Natural killer cell treated with Interleukin-12 subunit alpha and Interleukin-12 subunit beta and Interleukin-15 and Interleukin-18, amount 100 ng/mL, for 72 hours (primary cell): ENCODE data around the gene NPIPB9. TPM values are rescaled to one million over a fixed set of nuclear protein-coding genes. Genes with fewer than 3 reads are reported as not detected.
A peak's percentile ranks its signal among the peaks of the same experiment; 100 is the strongest.
"Not testable (repeated sequence)": the region's sequence is repeated elsewhere in the genome, so short reads cannot be mapped to it uniquely, and the experiment has no call there.

Experiments used
- ATAC-seq, 2 donors: fragments of 150-1000 bp; cut with Tn5 transposase in 1 of 2; sonication (Bioruptor Pico), chemical (Tn5 transposase) in 1 of 2; 2 replicates each; pipeline ENCODE4 v1.10.0; 2021
- DNase-seq: peaks from one replicate; pipeline ENCODE4 v3.0.0; 2022; ENCODE audit warnings: low spot score
- H3K27ac Mint-ChIP-seq, 2 donors: 1 replicate in 1 of 2; 2 replicates in 1 of 2; pipeline ENCODE4 v1.8.0; 2022; ENCODE audit warnings: mixed read lengths in 2 of 2, mild to moderate bottlenecking in 1 of 2, moderate library complexity in 1 of 2
- H3K27me3 Mint-ChIP-seq, 2 donors: 1 replicate in 1 of 2; 2 replicates in 1 of 2; pipeline ENCODE4 v1.8.0; 2022; ENCODE audit warnings: mixed read lengths in 2 of 2
- H3K36me3 Mint-ChIP-seq: one replicate; pipeline ENCODE4 v1.8.0; 2022; ENCODE audit warnings: mixed read lengths
- H3K4me1 Mint-ChIP-seq, 2 donors: 1 replicate in 1 of 2; 2 replicates in 1 of 2; pipeline ENCODE4 v1.8.0; 2022; ENCODE audit warnings: low read depth in 2 of 2, mixed read lengths in 2 of 2, mild to moderate bottlenecking in 1 of 2
- H3K4me3 Mint-ChIP-seq: one replicate; pipeline ENCODE4 v1.8.0; 2022; ENCODE audit warnings: mixed read lengths
- H3K9me3 Mint-ChIP-seq: 2 replicates; pipeline ENCODE4 v1.8.0; 2022; ENCODE audit warnings: mixed read lengths
- total RNA-seq, 2 donors: library from RNA; stranded (reverse); gene quantifications; one replicate each; pipeline ENCODE4 v1.2.3, GENCODE V29; 2022

The NPIPB9 gene
- total RNA-seq = 1 to 10 TPM; 4.9 to 7.8 TPM

DNA sequence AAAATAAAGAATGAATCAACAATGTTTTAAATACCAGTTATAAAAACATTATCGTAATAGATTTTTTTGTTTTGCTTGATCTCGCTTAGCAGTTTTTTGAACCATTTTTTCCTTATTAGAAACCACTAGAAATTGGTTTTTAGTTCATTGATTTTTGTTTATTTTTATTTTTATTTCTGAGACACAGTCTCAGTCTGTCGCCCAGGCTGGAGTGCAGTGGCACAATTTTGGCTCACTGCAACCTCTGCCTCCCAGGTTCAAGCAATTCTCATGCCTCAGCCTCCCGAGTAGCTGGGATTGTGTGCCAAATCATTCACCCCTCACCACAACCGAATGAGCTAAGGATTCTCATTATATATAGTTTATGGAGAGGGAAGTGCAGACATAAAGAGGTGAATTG, at the start of gene NPIPB9:
Gene NPIPB9 (plus strand): TSS at position 301 of the 400 bp plus-strand sequence.
- H3K9me3 Mint-ChIP-seq, H3K27ac Mint-ChIP-seq, DNase-seq, H3K36me3 Mint-ChIP-seq, H3K4me3 Mint-ChIP-seq, H3K4me1 Mint-ChIP-seq, H3K27me3 Mint-ChIP-seq, ATAC-seq: not testable (repeated sequence)

DNA sequence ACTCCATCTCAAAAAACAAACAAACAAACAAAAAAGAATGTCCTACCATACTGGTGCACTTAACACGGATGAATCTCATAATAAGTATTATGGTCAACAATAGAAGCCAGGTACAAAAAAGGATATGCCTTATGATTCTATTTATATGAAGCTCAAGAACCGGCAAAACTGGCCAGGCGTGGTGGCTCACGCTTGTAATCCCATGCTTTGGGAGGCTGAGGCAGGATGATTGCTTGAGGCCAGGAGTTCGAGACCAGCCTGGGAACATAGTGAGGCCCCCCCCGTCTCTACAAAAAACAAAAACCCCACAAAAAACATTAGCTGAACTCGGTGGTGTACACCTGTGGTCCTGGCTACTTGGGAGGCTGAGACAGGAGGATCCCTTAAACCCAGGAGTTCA, 47.3 kb upstream of the NPIPB9 start:
- ATAC-seq, H3K9me3 Mint-ChIP-seq, H3K36me3 Mint-ChIP-seq, H3K27ac Mint-ChIP-seq, H3K27me3 Mint-ChIP-seq, H3K4me1 Mint-ChIP-seq, H3K4me3 Mint-ChIP-seq: not testable (repeated sequence)
- DNase-seq = peak; percentile 50

DNA sequence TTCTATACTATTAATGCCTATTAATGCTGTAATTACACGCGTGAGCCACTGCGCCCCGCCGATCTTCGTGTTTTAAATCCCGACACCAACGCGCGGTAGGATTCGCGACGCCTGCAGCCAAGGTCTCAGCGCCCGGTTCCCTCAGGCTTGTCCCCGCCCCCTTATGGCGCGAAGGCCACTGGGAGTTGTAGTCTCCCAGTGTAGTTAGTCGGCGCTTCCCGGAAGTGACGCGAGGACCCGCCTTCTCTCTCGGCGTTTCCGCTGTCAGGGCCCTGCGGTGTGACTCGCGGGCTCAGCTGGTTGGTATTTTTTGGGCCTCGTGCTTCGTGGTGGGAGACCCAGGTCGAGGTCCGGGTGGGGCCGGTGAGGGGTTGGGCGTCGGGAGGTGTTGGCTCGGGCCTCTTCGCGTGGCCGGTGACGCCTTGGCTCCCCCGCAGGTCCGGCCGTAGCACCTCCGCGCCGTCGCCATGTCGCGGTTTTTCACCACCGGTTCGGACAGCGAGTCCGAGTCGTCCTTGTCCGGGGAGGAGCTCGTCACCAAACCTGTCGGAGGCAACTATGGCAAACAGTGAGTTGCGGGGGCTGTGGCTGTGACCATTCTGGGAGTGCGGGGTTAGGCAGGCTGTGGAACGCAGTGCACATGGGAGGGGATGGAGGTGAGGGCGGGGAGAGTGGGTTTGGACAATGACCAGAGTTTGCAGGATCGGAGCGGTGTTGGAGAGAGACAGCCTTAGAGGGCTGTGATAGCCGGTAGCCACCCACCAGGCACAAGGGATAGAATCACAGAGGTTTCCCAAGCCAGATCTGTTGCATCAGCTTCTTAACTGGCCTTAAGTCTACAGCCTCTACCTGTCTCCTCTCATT, 40.1 kb upstream of the NPIPB9 start, which contains the start of gene EIF3C:
Gene EIF3C (plus strand): TSS at position 245 of the 864 bp plus-strand sequence. CDS start 223 bp downstream, at position 468.
- not testable (repeated sequence) for H3K4me3 Mint-ChIP-seq, H3K27ac Mint-ChIP-seq, H3K36me3 Mint-ChIP-seq, H3K27me3 Mint-ChIP-seq, H3K9me3 Mint-ChIP-seq, H3K4me1 Mint-ChIP-seq, DNase-seq
- peak; percentile 100 for ATAC-seq

DNA sequence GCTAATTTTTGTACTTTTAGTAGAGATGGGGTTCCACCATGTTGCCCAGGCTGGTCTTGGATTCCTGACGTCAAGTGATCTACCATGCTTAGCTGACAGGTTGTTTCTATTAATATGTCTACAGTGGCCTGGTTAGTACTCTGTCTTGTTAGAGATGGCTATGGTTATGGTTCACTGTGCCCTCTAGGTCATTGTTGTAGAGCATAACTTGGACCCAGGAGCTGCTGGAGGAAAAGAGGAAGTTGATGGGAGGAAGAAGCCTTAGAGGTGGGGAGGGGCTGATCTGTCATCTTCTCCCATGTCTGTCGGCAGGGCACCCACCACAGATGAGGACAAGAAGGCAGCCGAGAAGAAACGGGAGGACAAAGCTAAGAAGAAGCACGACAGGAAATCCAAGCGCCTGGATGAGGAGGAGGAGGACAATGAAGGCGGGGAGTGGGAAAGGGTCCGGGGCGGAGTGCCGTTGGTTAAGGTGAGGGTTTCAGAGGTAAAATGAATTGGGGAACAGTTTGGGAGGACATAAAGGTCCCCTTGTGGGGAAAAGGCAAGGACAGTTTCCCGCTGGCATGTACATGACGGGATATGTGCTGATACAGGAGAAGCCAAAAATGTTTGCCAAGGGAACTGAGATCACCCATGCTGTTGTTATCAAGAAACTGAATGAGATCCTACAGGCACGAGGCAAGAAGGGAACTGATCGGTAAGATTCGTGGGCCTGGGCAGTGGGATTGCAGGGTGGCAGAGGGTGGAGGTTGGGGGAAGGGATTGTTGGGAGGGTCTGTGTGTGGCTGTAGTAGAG, 28.5 kb upstream of the NPIPB9 start:
- ATAC-seq, H3K27ac Mint-ChIP-seq: not testable (repeated sequence)

DNA sequence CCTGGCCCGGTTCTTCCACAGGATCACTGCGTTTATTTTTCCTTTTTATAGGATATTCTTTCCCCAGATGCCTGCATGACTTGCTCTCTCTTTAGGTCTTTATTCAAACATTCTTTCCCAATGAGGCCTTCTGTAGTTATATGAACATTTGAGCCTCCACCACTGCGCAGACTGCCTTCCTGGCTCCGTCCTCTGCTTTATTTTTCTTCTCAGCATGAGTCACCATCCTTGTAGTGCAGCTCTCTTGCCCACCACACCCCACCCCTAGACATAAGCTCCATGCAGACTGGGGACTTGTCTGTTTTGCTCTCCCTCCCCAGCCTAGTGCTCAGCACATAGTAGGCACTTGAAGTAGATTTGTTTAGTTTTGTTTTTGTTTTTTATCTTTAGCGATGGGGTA, 20.3 kb upstream of the NPIPB9 start:
- H3K4me1 Mint-ChIP-seq, H3K27ac Mint-ChIP-seq, ATAC-seq, DNase-seq, H3K27me3 Mint-ChIP-seq, H3K4me3 Mint-ChIP-seq, H3K36me3 Mint-ChIP-seq, H3K9me3 Mint-ChIP-seq: not testable (repeated sequence)

More for the DNA sequence above, 28.5 kb upstream of the NPIPB9 start:
- H3K27me3 Mint-ChIP-seq, H3K9me3 Mint-ChIP-seq, H3K4me3 Mint-ChIP-seq, H3K4me1 Mint-ChIP-seq, H3K36me3 Mint-ChIP-seq, DNase-seq: not testable (repeated sequence)

DNA sequence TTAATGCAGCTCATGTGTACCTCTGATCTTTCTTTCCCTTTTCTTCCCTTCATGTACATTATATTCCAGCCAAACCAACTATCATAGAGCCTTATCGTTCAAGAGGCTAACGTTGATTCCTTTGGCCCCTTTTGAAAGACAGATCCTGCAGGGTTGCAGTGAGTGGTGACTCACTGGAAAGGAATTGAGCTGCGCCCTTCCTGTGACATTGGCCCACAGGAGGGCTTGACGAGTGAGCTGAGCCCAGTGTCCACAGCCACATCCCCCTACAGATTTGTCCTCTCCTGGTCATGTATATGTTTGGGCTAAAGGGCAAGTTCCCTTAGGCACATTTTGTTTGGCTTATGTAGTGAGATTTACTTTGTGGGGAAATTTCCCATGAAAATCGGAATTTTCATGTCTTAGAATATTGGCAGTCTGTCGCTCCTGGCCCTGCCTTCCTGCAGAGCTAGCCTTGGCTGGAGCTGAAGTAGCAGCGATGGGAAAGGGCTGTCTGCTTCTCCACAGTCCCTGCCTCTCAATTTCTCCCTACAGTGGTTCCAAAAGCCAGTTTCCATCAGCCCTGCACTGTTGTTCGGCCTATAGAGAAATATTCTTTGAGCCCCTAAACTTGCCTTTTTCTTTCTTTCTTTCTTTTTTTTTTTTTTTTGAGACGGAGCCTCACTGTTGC, 19.0 kb upstream of the NPIPB9 start:
- not testable (repeated sequence) for H3K27ac Mint-ChIP-seq, H3K36me3 Mint-ChIP-seq, H3K4me3 Mint-ChIP-seq, H3K4me1 Mint-ChIP-seq, H3K27me3 Mint-ChIP-seq, DNase-seq, H3K9me3 Mint-ChIP-seq, ATAC-seq

DNA sequence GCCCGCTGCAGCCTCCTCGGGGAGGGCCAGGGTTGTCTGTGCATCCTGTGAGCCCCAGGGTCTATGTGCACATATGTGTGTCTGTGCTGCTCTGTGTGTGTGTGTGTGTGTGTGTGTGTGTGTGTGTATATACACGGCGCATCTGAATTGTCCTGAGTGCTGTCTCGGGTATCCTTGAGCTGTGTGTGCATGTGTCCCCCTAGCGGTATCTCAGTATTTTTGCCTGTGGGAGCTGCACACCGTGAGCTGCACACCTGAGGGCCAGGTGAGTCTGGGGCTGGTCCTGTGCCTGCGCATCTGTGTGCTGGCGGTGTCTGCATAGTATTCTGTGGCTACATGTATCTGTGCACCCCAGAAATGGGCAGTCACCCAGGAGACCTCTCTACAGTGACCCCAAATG, 11.8 kb upstream of the NPIPB9 start:
- H3K27me3 Mint-ChIP-seq, H3K36me3 Mint-ChIP-seq, H3K4me1 Mint-ChIP-seq, H3K27ac Mint-ChIP-seq, ATAC-seq, H3K9me3 Mint-ChIP-seq, H3K4me3 Mint-ChIP-seq, DNase-seq: not testable (repeated sequence)

DNA sequence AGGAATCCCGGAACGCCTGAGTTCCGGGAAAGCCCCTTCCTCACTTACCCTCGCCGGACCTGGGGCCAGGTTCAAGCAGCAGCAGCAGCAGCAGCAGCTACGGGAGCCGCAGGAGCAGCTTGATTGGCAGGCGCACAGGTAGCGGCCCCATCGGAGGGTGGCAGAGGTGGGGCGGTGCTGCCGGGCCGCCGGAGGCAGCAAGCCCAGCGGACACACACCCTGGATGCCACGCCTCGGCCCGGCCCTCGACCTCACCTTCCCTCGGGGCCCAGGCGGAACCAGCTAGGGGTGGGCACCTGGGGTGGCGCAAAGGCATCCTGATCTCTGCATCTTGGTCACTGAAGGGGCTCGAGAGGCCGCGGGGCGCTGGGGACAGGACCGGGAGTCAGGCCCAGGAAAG, 11.0 kb upstream of the NPIPB9 start:
- H3K27ac Mint-ChIP-seq, H3K4me3 Mint-ChIP-seq, H3K27me3 Mint-ChIP-seq, H3K4me1 Mint-ChIP-seq, H3K36me3 Mint-ChIP-seq, H3K9me3 Mint-ChIP-seq, DNase-seq: not testable (repeated sequence)
- ATAC-seq = peak in 1 of 2 donors; percentile 36

DNA sequence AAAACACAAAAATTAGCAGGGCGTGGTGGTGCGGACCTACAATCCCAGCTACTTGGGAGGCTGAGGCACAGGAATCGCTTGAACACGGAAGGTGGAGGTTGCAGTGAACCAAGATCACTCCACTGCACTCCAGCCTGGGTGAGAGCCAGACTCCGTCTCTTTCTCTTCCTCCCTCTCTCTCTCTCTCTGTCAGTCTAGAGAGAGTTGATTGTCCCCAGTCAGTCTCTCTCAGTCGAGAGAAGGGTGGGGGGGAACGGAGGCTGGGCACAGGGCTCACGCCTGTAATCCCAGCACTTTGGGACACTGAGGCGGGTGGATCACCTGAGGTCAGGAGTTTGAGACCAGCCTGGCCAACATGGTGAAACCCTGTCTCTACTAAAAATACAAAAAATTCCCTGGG, 10.3 kb upstream of the NPIPB9 start:
- not testable (repeated sequence) for H3K4me3 Mint-ChIP-seq, H3K27ac Mint-ChIP-seq, H3K36me3 Mint-ChIP-seq, ATAC-seq, H3K4me1 Mint-ChIP-seq, DNase-seq, H3K27me3 Mint-ChIP-seq, H3K9me3 Mint-ChIP-seq

DNA sequence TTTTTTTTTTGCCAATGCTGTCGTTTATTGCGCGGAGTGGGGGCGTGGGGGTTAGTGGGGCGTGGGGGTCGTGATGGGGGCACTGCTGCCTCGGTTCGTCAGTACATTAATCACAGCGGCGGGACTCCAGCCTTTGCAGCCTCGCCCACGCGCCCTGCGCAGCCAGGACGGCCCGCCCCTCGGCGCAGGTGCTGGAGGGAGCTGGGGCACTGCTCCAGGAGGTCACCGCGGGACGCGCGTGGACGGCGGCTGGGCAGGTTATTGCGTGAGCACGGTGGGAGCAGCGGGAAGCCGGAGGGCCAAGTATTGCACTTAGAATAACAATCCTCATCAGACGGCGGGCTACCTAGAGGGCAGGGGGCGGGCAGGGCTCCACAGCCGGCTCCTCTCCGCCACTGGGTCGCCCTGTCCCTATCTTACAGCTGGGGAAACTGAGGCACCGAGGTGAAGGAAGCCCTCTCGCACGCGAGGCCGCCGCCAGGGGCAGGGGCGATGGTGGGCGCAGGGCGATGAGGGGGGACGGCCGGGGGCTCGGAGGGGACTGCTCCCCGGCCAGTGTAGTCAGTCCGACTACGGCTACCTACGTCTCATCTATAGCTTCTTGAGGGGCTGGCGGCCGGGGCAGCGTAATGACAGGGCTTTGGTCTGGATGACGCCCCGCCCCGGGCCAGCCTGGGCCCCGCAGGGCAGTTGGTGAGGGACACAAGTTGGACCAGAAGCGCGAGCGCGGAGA, 4.8 kb upstream of the NPIPB9 start:
- not testable (repeated sequence) for H3K4me3 Mint-ChIP-seq, H3K27ac Mint-ChIP-seq, H3K9me3 Mint-ChIP-seq

DNA sequence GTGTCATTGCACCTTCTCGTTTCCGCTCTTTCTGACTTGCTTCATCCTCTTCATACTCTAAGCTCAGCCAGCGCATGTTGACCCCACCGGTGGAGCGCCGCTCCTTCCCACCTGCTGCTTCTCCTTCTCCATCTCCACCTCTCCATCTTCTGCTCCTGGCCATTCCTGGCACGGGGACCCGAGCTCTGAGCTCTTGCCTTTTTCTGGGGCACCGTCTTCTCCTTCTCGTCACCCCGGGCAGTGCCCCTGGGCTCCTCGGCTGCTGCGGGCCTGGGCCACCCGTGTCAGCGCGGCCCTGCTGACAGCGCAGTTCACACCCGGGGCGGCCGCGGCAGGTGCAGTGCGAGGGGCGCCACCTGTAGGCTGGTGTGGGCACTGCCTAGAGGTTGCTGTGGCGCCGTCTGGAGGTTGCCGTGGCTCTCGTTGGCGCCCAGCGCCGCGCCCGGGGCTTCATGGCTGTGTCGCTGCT, 1.6 kb upstream of the NPIPB9 start:
- DNase-seq = peak; percentile 62
- peak; percentile 99 for ATAC-seq
- H3K27me3 Mint-ChIP-seq, H3K27ac Mint-ChIP-seq, H3K4me1 Mint-ChIP-seq, H3K9me3 Mint-ChIP-seq, H3K36me3 Mint-ChIP-seq: not testable (repeated sequence)
- peak overlapping the region; percentile 65 for H3K4me3 Mint-ChIP-seq

More for the DNA sequence above, 4.8 kb upstream of the NPIPB9 start:
- not testable (repeated sequence) for H3K36me3 Mint-ChIP-seq, H3K4me1 Mint-ChIP-seq, H3K27me3 Mint-ChIP-seq, ATAC-seq, DNase-seq

DNA sequence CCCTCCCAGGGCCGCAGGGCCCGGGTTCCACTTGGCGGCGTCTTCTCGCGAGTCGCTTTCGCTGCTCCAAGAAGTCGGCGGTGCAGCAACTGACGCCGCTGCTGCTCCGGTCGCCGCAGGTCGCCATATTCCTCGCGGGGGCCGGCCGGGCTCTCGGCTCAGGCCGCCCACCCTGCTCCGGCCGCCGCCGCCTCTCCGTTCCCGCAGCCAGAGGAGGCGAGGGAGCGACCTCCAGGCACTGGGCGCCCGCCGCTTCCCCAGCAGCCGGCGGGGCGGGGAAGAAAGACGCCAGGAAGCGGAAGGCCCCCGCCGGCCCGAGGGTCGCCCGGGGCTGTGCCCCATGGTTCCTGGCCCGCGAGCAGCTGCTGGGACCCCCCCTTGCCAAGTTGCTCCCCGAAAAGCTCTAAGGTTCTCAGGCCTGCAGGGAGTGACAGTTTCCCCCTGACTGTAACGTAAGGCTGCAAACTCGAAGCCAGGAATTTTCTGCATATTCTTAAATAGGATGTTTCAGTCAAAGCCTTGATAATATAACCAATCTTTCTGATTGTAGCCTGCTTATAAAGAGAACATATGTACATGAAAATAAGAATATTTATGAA, 1.0 kb upstream of the NPIPB9 start:
- peak; percentile 70 for ATAC-seq
- not testable (repeated sequence) for H3K27ac Mint-ChIP-seq, DNase-seq, H3K4me1 Mint-ChIP-seq, H3K4me3 Mint-ChIP-seq, H3K36me3 Mint-ChIP-seq, H3K9me3 Mint-ChIP-seq, H3K27me3 Mint-ChIP-seq

DNA sequence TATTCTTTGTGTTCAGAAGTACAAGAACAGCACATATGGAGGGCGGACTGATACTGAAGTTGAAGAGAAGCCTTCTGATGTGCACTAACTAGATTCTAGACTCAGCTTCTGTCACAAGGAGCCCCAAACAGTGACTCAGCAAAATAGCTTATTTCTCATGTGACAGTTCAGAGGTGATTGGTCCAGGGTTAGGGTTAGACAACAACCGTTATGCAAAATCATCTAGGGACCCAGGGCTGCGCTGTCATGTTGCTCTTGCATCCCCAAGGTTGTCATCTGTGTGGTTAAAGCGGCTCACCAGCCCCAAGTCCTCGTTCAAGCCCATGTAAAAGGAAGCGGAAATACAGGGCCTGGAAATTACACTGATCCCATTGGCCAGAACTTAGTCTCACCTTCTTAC, 30.1 kb downstream of the NPIPB9 start:
- not testable (repeated sequence) for H3K9me3 Mint-ChIP-seq, DNase-seq, H3K27ac Mint-ChIP-seq, H3K36me3 Mint-ChIP-seq, H3K4me1 Mint-ChIP-seq, H3K4me3 Mint-ChIP-seq, H3K27me3 Mint-ChIP-seq
- ATAC-seq = peak in 1 of 2 donors; percentile 36
